ENCODE results near the gene RBFOX2. TPM values are rescaled to one million over a fixed set of nuclear protein-coding genes. Genes with fewer than 3 reads are reported as not detected.

The RBFOX2 gene
- total and polyA plus RNA-seq, 4 donors: 14.2 to 53.6 (median 25.6) TPM

DNA sequence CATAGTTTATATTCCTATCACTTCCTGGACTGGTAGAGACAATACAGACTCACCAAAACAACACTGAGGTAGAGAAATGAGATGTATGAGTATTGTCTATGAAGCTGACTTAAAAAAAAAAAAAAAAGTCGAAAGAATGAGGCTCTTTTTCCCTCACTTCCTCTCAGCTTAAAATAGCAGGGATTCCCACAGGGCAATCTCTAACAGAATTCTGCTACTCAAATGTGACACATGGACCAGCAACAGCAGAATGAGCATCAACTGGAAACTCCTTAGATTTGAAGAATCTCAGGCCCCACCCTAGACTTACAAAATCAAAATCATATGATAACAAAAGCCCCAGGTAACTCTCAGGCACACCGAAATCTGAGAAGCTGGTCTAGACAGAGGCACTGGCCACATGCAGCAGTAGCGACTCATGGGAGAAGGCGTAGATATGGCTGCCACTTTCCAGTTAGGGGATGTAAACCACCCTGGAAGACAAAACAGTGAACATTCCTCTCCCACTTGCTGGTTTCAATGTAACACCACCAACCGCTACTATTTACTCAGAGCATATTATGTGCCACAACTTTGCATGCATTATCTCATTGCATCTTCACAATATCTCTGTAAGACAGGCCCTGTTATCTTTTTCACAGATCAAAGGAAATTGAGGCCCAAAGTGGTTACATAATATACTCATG, 128.0 kb downstream of the RBFOX2 start (continued):
- TF ChIP-seq FOXA2 (IDR thresholded peaks at IDR 0.05) (no peak), HNF4A (conservative IDR thresholded peaks at IDR 0.05) (no peak), TAF1 (conservative IDR thresholded peaks at IDR 0.05) (no peak)

- H3K4me3 ChIP-seq (ENCODE audit: low read depth in 1 of 3, low read length in 3 of 3): no peak overlapping the region
- no peaks in the 10 kb centered on the region for H3K27me3 ChIP-seq (ENCODE audit: control insufficient read depth in 4 of 4, insufficient read depth in 4 of 4, low read length in 3 of 4)
- H3K9me3 ChIP-seq (ENCODE audit: control insufficient read depth in 4 of 4, low read length in 3 of 4): no peaks in the 10 kb centered on the region
- no peak for TF ChIP-seq EGR1 (IDR thresholded peaks at IDR 0.05; ENCODE audit: low read depth in 2 of 2)
- TF ChIP-seq YY1 (IDR thresholded peaks at IDR 0.05): no peak
- TF ChIP-seq NR2F2 (IDR thresholded peaks at IDR 0.05): no peak
- no peak for TF ChIP-seq FOXA2 (IDR thresholded peaks at IDR 0.05)
- no peak for TF ChIP-seq HNF4A (conservative IDR thresholded peaks at IDR 0.05)
- no peak for TF ChIP-seq FOXA1 (IDR thresholded peaks at IDR 0.05)
- no peak for TF ChIP-seq RXRA (IDR thresholded peaks at IDR 0.05)
- TF ChIP-seq, protein P1, sequence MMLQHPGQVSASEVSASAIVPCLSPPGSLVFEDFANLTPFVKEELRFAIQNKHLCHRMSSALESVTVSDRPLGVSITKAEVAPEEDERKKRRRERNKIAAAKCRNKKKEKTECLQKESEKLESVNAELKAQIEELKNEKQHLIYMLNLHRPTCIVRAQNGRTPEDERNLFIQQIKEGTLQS (IDR thresholded peaks at IDR 0.05): no peak
- no peak for TF ChIP-seq SP1 (IDR thresholded peaks at IDR 0.05)
- TF ChIP-seq GABPA (IDR thresholded peaks at IDR 0.05 in 1 of 2, conservative IDR thresholded peaks at IDR 0.05 in 1 of 2): no peak
- no peak for TF ChIP-seq TAF1 (conservative IDR thresholded peaks at IDR 0.05)
- no peak for TF ChIP-seq REST (IDR thresholded peaks at IDR 0.05)
- no peak for TF ChIP-seq HNF4G (IDR thresholded peaks at IDR 0.05)
- TF ChIP-seq RAD21 (IDR thresholded peaks at IDR 0.05): no peak
- no peak for TF ChIP-seq ZBTB33 (IDR thresholded peaks at IDR 0.05)
- TF ChIP-seq, protein P2, sequence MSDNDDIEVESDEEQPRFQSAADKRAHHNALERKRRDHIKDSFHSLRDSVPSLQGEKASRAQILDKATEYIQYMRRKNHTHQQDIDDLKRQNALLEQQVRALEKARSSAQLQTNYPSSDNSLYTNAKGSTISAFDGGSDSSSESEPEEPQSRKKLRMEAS (IDR thresholded peaks at IDR 0.05): no peak
- no peak for TF ChIP-seq CTCF (IDR thresholded peaks at IDR 0.05; ENCODE audit: low read depth, low read length, missing input control)
- H3K9ac ChIP-seq (ENCODE audit: low read depth in 1 of 2, low read length in 2 of 2): no peak overlapping the region
- no peak for DNase-seq (ENCODE audit: low spot score)
- H3K4me1 ChIP-seq (ENCODE audit: control insufficient read depth in 4 of 4, insufficient read depth in 4 of 4, low read length in 3 of 4): peaks cover 6 to 21% (median 16%) of the 10 kb centered on the region in 4 donors
- no peak overlapping the region for H3K27ac ChIP-seq (ENCODE audit: low read depth in 1 of 2, low read length in 2 of 2)
- no peaks in the 10 kb centered on the region for H3K36me3 ChIP-seq (ENCODE audit: control insufficient read depth in 4 of 4, insufficient read depth in 3 of 4, low read depth in 1 of 4, low read length in 3 of 4)
Observed at GRCh38 chr22:35899736-35900135, 128.9 kb downstream of the RBFOX2 start.
